Dermis microvascular lymphatic vessel endothelial cell (primary cell): Measurements from ENCODE around the gene CNTN1. TPM values are rescaled to one million over a fixed set of nuclear protein-coding genes. Genes with fewer than 3 reads are reported as not detected.

Source experiments
- DNase-seq, 2 donors: peaks; one replicate each; pipeline versions ENCODE4 v3.0.0 to v3.0.0-alpha.2; 2010; ENCODE audit warnings: low read depth in 2 of 2
- total RNA-seq: library from RNA; depleted of rRNA; stranded (reverse); fragments of >200 nt; gene quantifications from 2 replicates; pipeline ENCODE4 v1.2.1, GENCODE V29; 2014

The CNTN1 gene
- total RNA-seq, 1 donor from 2014 or later, result not detected

- no peak for DNase-seq
These were observed 266.8 kb downstream of the CNTN1 start for GRCh38 chr12:40959041-40959440.

- DNase-seq, result no peak
These were observed 271.5 kb downstream of the CNTN1 start for GRCh38 chr12:40963751-40964150.

- DNase-seq, result no peak
These were observed 277.6 kb downstream of the CNTN1 start for GRCh38 chr12:40969796-40970195.

- peak in 1 of 2 donors; percentile 12 for DNase-seq
These were observed 278.2 kb downstream of the CNTN1 start for GRCh38 chr12:40970320-40970907.

GRCh38 chr12:40971911-40972310 lies 279.7 kb downstream of the CNTN1 start:
- DNase-seq, result no peak

GRCh38 chr12:40976546-40976945 lies 284.3 kb downstream of the CNTN1 start:
- no peak for DNase-seq

GRCh38 chr12:40980427-40980961 lies 288.3 kb downstream of the CNTN1 start:
- no peak for DNase-seq

GRCh38 chr12:40986001-40986400 lies 293.8 kb downstream of the CNTN1 start:
- no peak for DNase-seq

GRCh38 chr12:40988355-40988754 lies 296.1 kb downstream of the CNTN1 start:
- DNase-seq, result no peak

GRCh38 chr12:40988824-40989223 lies 296.6 kb downstream of the CNTN1 start:
- DNase-seq, result no peak

GRCh38 chr12:40989785-40990184 lies 297.5 kb downstream of the CNTN1 start:
- DNase-seq, result no peak

- no peak for DNase-seq
These were observed 299.9 kb downstream of the CNTN1 start for GRCh38 chr12:40992158-40992557.

- no peak for DNase-seq
These were observed 300.4 kb downstream of the CNTN1 start for GRCh38 chr12:40992674-40993073.

- DNase-seq, result no peak
These were observed 300.9 kb downstream of the CNTN1 start for GRCh38 chr12:40993158-40993557.

GRCh38 chr12:40996091-40996490 lies 303.9 kb downstream of the CNTN1 start:
- DNase-seq, result no peak

- DNase-seq, result peak in 1 of 2 donors; percentile 3
These were observed 307.0 kb downstream of the CNTN1 start for GRCh38 chr12:40999210-40999609.

- no peak for DNase-seq
These were observed 316.2 kb downstream of the CNTN1 start for GRCh38 chr12:41008472-41008871.

- peak in 1 of 2 donors; percentile 11 for DNase-seq
These were observed 319.7 kb downstream of the CNTN1 start for GRCh38 chr12:41011939-41012338.

GRCh38 chr12:41013881-41014642 lies 321.8 kb downstream of the CNTN1 start:
- DNase-seq, result peak in 1 of 2 donors; percentile 54

- peak in 1 of 2 donors; percentile 78 for DNase-seq
These were observed 322.4 kb downstream of the CNTN1 start for GRCh38 chr12:41014643-41015020.

- no peak for DNase-seq
These were observed 325.8 kb downstream of the CNTN1 start for GRCh38 chr12:41018010-41018409.

- no peak for DNase-seq
These were observed 327.2 kb downstream of the CNTN1 start for GRCh38 chr12:41019461-41019860.

- no peak for DNase-seq
These were observed 331.6 kb downstream of the CNTN1 start for GRCh38 chr12:41023836-41024235.
